Measurements from ENCODE around the gene PRKCD.

PRKCD gene

GRCh38 chr3:53217175-53217574, 56.2 kb downstream of the PRKCD start:
- DNase-seq (ENCODE audit: low spot score) = no peak

GRCh38 chr3:53218131-53218530, 57.1 kb downstream of the PRKCD start:
- DNase-seq (ENCODE audit: low spot score) = no peak

GRCh38 chr3:53219895-53220483, 59.0 kb downstream of the PRKCD start:
- peak; percentile 69 for DNase-seq (ENCODE audit: low spot score)

- DNase-seq (ENCODE audit: low spot score) = no peak
Observed at GRCh38 chr3:53221345-53221744, 60.3 kb downstream of the PRKCD start.

- DNase-seq (ENCODE audit: low spot score) = no peak
Observed at GRCh38 chr3:53221827-53222182, 60.8 kb downstream of the PRKCD start.

GRCh38 chr3:53222183-53222901, 61.3 kb downstream of the PRKCD start:
- no peak for DNase-seq (ENCODE audit: low spot score)

GRCh38 chr3:53223025-53223424, 62.0 kb downstream of the PRKCD start:
- no peak for DNase-seq (ENCODE audit: low spot score)

- no peak for DNase-seq (ENCODE audit: low spot score)
Observed at GRCh38 chr3:53223541-53223966, 62.5 kb downstream of the PRKCD start.

GRCh38 chr3:53224026-53224425, 63.0 kb downstream of the PRKCD start:
- no peak for DNase-seq (ENCODE audit: low spot score)

- DNase-seq (ENCODE audit: low spot score) = no peak
Observed at GRCh38 chr3:53224536-53224935, 63.5 kb downstream of the PRKCD start.

GRCh38 chr3:53225181-53225580, 64.2 kb downstream of the PRKCD start:
- DNase-seq (ENCODE audit: low spot score) = no peak

GRCh38 chr3:53225651-53226050, 64.6 kb downstream of the PRKCD start:
- DNase-seq (ENCODE audit: low spot score) = no peak

- no peak for DNase-seq (ENCODE audit: low spot score)
Observed at GRCh38 chr3:53226142-53226840, 65.3 kb downstream of the PRKCD start.

- no peak for DNase-seq (ENCODE audit: low spot score)
Observed at GRCh38 chr3:53226841-53227407, 65.9 kb downstream of the PRKCD start.

- no peak for DNase-seq (ENCODE audit: low spot score)
Observed at GRCh38 chr3:53227993-53228885, 67.2 kb downstream of the PRKCD start.

GRCh38 chr3:53229171-53229570, 68.2 kb downstream of the PRKCD start:
- no peak for DNase-seq (ENCODE audit: low spot score)

GRCh38 chr3:53229606-53230005, 68.6 kb downstream of the PRKCD start:
- no peak for DNase-seq (ENCODE audit: low spot score)

- DNase-seq (ENCODE audit: low spot score) = no peak
Observed at GRCh38 chr3:53230041-53230621, 69.1 kb downstream of the PRKCD start.

- no peak for DNase-seq (ENCODE audit: low spot score)
Observed at GRCh38 chr3:53230789-53231188, 69.8 kb downstream of the PRKCD start.

GRCh38 chr3:53231532-53232511, 70.8 kb downstream of the PRKCD start:
- DNase-seq (ENCODE audit: low spot score) = no peak
